BLaER1 treated with 17β-estradiol and CSF1 and Interleukin-3, amounts not matched to agents 10 nM and 100 nM (cell line): ENCODE results near the gene ROPN1L.

Experiments
- H3K27ac ChIP-seq, 11 experiments: shearing (Covaris generic); formaldehyde crosslinking; 2 replicates each; pipeline ENCODE4 v1.8.1; 2022
- H3K27me3 ChIP-seq, 11 experiments: shearing (Covaris generic); formaldehyde crosslinking; 2 replicates each; pipeline ENCODE4 v1.8.1; 2022
- H3K36me3 ChIP-seq, 11 experiments: shearing (Covaris generic); formaldehyde crosslinking; 2 replicates each; pipeline ENCODE4 v1.8.1; 2022
- H3K4me1 ChIP-seq, 10 experiments: shearing (Covaris generic); formaldehyde crosslinking; 2 replicates each; pipeline ENCODE4 v1.8.1; 2022
- H3K4me2 ChIP-seq, 11 experiments: shearing (Covaris generic); formaldehyde crosslinking; 2 replicates each; pipeline ENCODE4 v1.8.1; 2022
- H3K4me3 ChIP-seq, 10 experiments: shearing (Covaris generic); formaldehyde crosslinking; 2 replicates each; pipeline ENCODE4 v1.8.1; 2022
- H3K9ac ChIP-seq, 11 experiments: shearing (Covaris generic); formaldehyde crosslinking; 2 replicates each; pipeline ENCODE4 v1.8.1; 2022
- H3K9me3 ChIP-seq, 11 experiments: shearing (Covaris generic); formaldehyde crosslinking; replicated peaks in 1 of 11; 2 replicates each; pipeline ENCODE4 v1.8.1; 2022
- H4K20me1 ChIP-seq, 11 experiments: shearing (Covaris generic); formaldehyde crosslinking; 2 replicates each; pipeline ENCODE4 v1.8.1; 2022
- Cebpa-rat ChIP-seq, 11 experiments: shearing (Covaris generic); IDR thresholded peaks; 2 replicates each; pipeline ENCODE4 v1.8.1; 2022

Gene ROPN1L

GRCh38 chr5:10457682-10458574, 16.2 kb downstream of the ROPN1L start:
- H3K4me1 ChIP-seq, result peaks cover 36 to 81% (median 72%) of the 10 kb centered on the region in 10 experiments
- H3K36me3 ChIP-seq, result no peaks in the 10 kb centered on the region
- H4K20me1 ChIP-seq, result peaks cover 0 to 4% (median 0%) of the 10 kb centered on the region in 11 experiments; a peak in 1 of 22 replicates
- no peak overlapping the region for H3K4me3 ChIP-seq
- H3K27me3 ChIP-seq, result peaks cover 0 to 16% (median 0%) of the 10 kb centered on the region in 11 experiments; a peak in 5 of 22 replicates
- peak overlapping the region in 8 of 11 experiments; percentile 2 to 53 (median 26); a peak in 10 of 22 replicates for H3K9ac ChIP-seq
- TF ChIP-seq Cebpa-rat (IDR thresholded peaks at IDR 0.05), result no peak
- peak overlapping the region; percentile 56 to 96 (median 79) for H3K4me2 ChIP-seq
- H3K27ac ChIP-seq, result peak overlapping the region in 9 of 11 experiments; percentile 27 to 60 (median 39); a peak in 16 of 22 replicates
- no peaks in the 10 kb centered on the region for H3K9me3 ChIP-seq

- Histone ChIP-seq H3K36me3 (no peaks in the 10 kb centered on the region), H4K20me1 (peaks cover 0 to 4% (median 0%) of the 10 kb centered on the region in 11 experiments; a peak in 1 of 22 replicates), H3K27ac (0 out of 22 replicates have a peak overlapping the region, but pooled peaks of 1 of the 11 experiments have one; percentile 15), H3K27me3 (peaks cover 0 to 15% (median 0%) of the 10 kb centered on the region in 11 experiments; a peak in 5 of 22 replicates), H3K9ac (no peak overlapping the region), H3K9me3 (no peaks in the 10 kb centered on the region), H3K4me2 (peak overlapping the region in 5 of 11 experiments; percentile 42 to 75 (median 60); a peak in 8 of 22 replicates), H3K4me3 (no peak overlapping the region), H3K4me1 (peaks cover 36 to 73% (median 62%) of the 10 kb centered on the region in 10 experiments)
- TF ChIP-seq Cebpa-rat (IDR thresholded peaks at IDR 0.05), result no peak
Measured at GRCh38 chr5:10459080-10460055, 17.7 kb downstream of the ROPN1L start.

- Histone ChIP-seq H3K36me3 (no peaks in the 10 kb centered on the region), H3K4me2 (peak overlapping the region in 8 of 11 experiments; percentile 36 to 75 (median 56); a peak in 16 of 22 replicates)
- no peak for TF ChIP-seq Cebpa-rat (IDR thresholded peaks at IDR 0.05)
Measured at GRCh38 chr5:10460252-10460906, 18.7 kb downstream of the ROPN1L start.

GRCh38 chr5:10461041-10461440, 19.4 kb downstream of the ROPN1L start:
- Histone ChIP-seq H3K4me2 (peak overlapping the region in 9 of 11 experiments; percentile 1 to 75 (median 51); a peak in 16 of 22 replicates), H3K9me3 (no peaks in the 10 kb centered on the region), H3K36me3 (no peaks in the 10 kb centered on the region), H3K9ac (peak overlapping the region in 1 of 11 experiments; percentile 7; a peak in 1 of 22 replicates), H3K4me3 (no peak overlapping the region), H3K27me3 (no peaks in the 10 kb centered on the region), H3K4me1 (peaks cover 24 to 56% (median 46%) of the 10 kb centered on the region in 10 experiments), H4K20me1 (peaks cover 0 to 4% (median 0%) of the 10 kb centered on the region in 11 experiments; a peak in 1 of 22 replicates), H3K27ac (0 out of 22 replicates have a peak overlapping the region, but pooled peaks of 1 of the 11 experiments have one; percentile 1)
- no peak for TF ChIP-seq Cebpa-rat (IDR thresholded peaks at IDR 0.05)

More at GRCh38 chr5:10460252-10460906, 18.7 kb downstream of the ROPN1L start:
- Histone ChIP-seq H4K20me1 (peaks cover 0 to 4% (median 0%) of the 10 kb centered on the region in 11 experiments; a peak in 1 of 22 replicates), H3K27me3 (peaks cover 0 to 5% (median 0%) of the 10 kb centered on the region in 11 experiments; a peak in 4 of 22 replicates), H3K4me1 (peaks cover 28 to 63% (median 52%) of the 10 kb centered on the region in 10 experiments), H3K9me3 (no peaks in the 10 kb centered on the region), H3K9ac (peak overlapping the region in 1 of 11 experiments; percentile 7; a peak in 1 of 22 replicates), H3K27ac (peak overlapping the region in 3 of 11 experiments; percentile 12 to 23 (median 15); a peak in 2 of 22 replicates), H3K4me3 (no peak overlapping the region)

GRCh38 chr5:10461904-10462555, 20.4 kb downstream of the ROPN1L start:
- Histone ChIP-seq H3K9ac (no peak overlapping the region), H3K27ac (0 out of 22 replicates have a peak overlapping the region, but pooled peaks of 1 of the 11 experiments have one; percentile 1), H4K20me1 (0 out of 22 replicates have a peak, but pooled peaks cover 0 to 2% (median 0%) of the 10 kb centered on the region in 11 experiments)

GRCh38 chr5:10463566-10463965, 21.9 kb downstream of the ROPN1L start:
- H3K27ac ChIP-seq, result no peak overlapping the region
- H3K9me3 ChIP-seq, result no peaks in the 10 kb centered on the region
- no peak overlapping the region for H3K4me3 ChIP-seq
- no peaks in the 10 kb centered on the region for H3K27me3 ChIP-seq
- no peak for TF ChIP-seq Cebpa-rat (IDR thresholded peaks at IDR 0.05)
- H4K20me1 ChIP-seq, result no peaks in the 10 kb centered on the region
- H3K9ac ChIP-seq, result no peak overlapping the region
- H3K4me2 ChIP-seq, result no peak overlapping the region
- H3K36me3 ChIP-seq, result no peaks in the 10 kb centered on the region
- H3K4me1 ChIP-seq, result peaks cover 26 to 49% (median 42%) of the 10 kb centered on the region in 10 experiments

More at GRCh38 chr5:10461904-10462555, 20.4 kb downstream of the ROPN1L start:
- no peaks in the 10 kb centered on the region for H3K36me3 ChIP-seq
- H3K4me2 ChIP-seq, result peak overlapping the region in 8 of 11 experiments; percentile 36 to 75 (median 56); a peak in 12 of 22 replicates
- no peaks in the 10 kb centered on the region for H3K9me3 ChIP-seq
- H3K4me3 ChIP-seq, result no peak overlapping the region
- no peaks in the 10 kb centered on the region for H3K27me3 ChIP-seq
- TF ChIP-seq Cebpa-rat (IDR thresholded peaks at IDR 0.05), result peak in 2 of 11 experiments; percentile 37 to 67; a peak in 3 of 22 replicates
- H3K4me1 ChIP-seq, result peaks cover 24 to 51% (median 43%) of the 10 kb centered on the region in 10 experiments

- no peaks in the 10 kb centered on the region for H3K9me3 ChIP-seq
- peaks cover 26 to 49% (median 42%) of the 10 kb centered on the region in 10 experiments for H3K4me1 ChIP-seq
- no peak overlapping the region for H3K9ac ChIP-seq
- no peaks in the 10 kb centered on the region for H3K36me3 ChIP-seq
- TF ChIP-seq Cebpa-rat (IDR thresholded peaks at IDR 0.05), result no peak
- H3K27me3 ChIP-seq, result no peaks in the 10 kb centered on the region
- no peak overlapping the region for H3K4me2 ChIP-seq
- H3K4me3 ChIP-seq, result no peak overlapping the region
- H3K27ac ChIP-seq, result no peak overlapping the region
- no peaks in the 10 kb centered on the region for H4K20me1 ChIP-seq
Measured at GRCh38 chr5:10464173-10464572, 22.5 kb downstream of the ROPN1L start.
